ENCODE results near the gene TPSD1. TPM values are rescaled to one million over a fixed set of nuclear protein-coding genes. Genes with fewer than 3 reads are reported as not detected.

The TPSD1 gene
- total RNA-seq, 5 donors from 2014 or later (not counting 1 experiment from before 2014, with no cell fraction given): 0.28 to 0.40 (median 0.31) TPM; not detected in 1

DNA sequence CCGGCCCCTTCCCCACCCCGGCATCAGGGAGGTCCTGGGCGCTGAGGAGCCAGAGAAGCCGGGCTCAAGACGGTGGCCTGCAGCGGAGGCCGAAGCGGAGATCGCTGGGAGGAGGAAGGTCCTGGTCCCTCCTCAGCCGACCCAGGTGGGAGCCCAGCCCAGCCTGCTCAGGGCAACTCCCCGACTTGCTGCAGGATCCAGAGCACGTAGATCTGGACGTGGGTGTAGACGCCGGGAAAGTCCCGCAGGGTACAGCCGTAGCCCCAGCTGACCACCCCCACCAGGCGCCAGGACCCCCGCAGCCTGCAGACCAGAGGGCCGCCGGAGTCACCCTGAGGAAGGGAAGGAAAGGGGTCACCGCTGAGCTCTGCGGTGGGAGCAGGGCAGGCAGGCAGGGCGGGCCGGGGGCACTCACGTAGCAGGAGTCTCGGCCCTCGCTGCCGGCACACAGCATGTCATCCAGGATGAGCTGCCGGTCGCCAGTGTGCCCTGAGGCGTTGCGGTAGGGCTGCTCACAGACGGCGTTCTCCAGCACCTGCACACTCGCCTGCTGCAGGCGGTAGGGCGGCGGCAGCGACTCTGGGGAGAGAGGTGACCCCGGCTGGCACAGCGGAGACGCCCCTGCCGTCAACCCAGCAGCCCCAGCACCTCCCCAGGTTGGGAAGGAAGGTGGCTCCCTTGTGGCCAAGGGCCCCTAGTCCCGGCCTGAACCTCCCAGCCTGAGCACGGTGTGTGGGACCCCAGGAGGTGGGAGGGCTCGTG, 5.4 kb downstream of the TPSD1 start:
- Histone ChIP-seq H3K27ac (ENCODE audit: low read length) (no peak overlapping the region), H3K36me3 (ENCODE audit: control insufficient read depth in 2 of 2, extremely low read depth in 1 of 2, insufficient read depth in 1 of 2, low read length in 1 of 2) (no peaks in the 10 kb centered on the region), H3K9me3 (no peaks in the 10 kb centered on the region), H3K4me1 (ENCODE audit: control insufficient read depth in 1 of 2, extremely low read depth in 1 of 2, insufficient read depth in 2 of 2, low read length in 2 of 2) (peaks cover 0 to 10% of the 10 kb centered on the region in 2 experiments), H3K4me3 (ENCODE audit: control insufficient read depth in 1 of 2, extremely low read depth in 1 of 2, low read length in 1 of 2) (no peak overlapping the region), H3K27me3 (replicated peaks in 1 of 2; ENCODE audit: control insufficient read depth in 2 of 2, extremely low read depth in 1 of 2, insufficient read depth in 2 of 2, low read length in 1 of 2) (peaks cover 0 to 73% of the 10 kb centered on the region in 2 experiments)
- Mint-ChIP-seq H3K27me3 (peaks cover 16 to 31% of the 10 kb centered on the region in 2 donors), H3K4me3 (no peak overlapping the region), H3K4me1 (peaks cover 4 to 5% (median 5%) of the 10 kb centered on the region in 3 donors), H3K9me3 (peaks cover 0 to 4% (median 0%) of the 10 kb centered on the region in 3 donors), H3K27ac (no peak overlapping the region), H3K36me3 (no peaks in the 10 kb centered on the region)
- CTCF ChIA-PET: no interaction called here
- WGBS (ENCODE audit: insufficient coverage): 10% methylated on average over 26 of the region's 47 CpGs
- POLR2A ChIA-PET: no interaction called here
- ATAC-seq (replicated peaks in 1 of 4) (peak in 1 of 4 experiments; percentile 34), DNase-seq (no peak)

DNA sequence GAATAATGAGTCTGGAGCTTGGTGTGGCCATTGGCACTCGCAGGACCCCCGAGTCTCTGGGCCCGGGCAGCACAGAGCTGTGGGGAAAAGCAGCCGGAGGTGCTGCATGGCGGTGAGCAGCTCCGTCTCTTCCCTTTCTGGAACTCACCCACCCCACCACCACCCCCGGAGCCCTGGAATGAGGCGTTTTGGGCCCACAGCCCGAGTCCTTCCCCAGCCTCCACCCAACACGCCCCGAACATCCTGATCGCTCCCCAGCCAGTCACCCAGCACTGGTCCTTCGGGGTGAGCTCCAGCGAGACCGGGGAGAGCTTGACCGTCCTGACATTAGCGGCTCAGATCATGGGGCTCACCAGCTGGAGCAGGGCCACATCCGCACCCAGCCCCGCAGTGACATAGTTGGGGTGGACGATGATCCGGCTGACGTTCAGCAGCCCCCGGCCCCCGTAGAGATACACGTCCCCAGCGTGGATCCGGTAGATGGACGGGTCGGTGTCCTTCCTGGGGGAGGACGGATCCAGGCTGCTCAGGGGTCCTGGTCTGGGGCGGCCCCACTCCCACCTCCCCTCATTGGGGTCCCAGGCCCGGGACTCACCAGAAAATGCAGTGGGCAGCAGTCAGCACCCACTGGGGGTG, 6.5 kb downstream of the TPSD1 start:
- POLR2A ChIA-PET: no interaction called here
- H3K36me3 Mint-ChIP-seq: no peaks in the 10 kb centered on the region

DNA sequence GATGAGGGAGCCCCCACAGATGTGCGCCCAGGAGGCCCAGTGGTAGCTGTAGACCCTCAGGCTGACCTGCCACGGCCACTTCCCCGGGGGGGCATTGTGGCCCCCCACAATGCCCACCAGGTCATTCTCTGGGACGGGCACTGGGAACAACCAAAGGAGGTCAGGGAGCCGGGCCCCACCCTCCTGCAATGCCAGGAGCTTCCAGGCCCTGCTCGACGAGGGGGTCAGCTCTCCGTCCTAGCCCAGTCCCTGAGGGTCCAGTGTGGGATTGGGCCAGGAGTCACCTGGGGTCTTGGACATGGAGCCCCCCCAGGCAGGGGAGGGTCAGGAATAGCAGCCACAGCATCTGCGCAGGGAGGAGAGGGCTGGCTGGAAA, 7.0 kb downstream of the TPSD1 start:
- POLR2A ChIA-PET: no interaction called here
- H3K27ac ChIP-seq (ENCODE audit: low read length): no peak overlapping the region
- H3K4me3 ChIP-seq (ENCODE audit: control insufficient read depth in 1 of 2, extremely low read depth in 1 of 2, low read length in 1 of 2): no peak overlapping the region
- WGBS (ENCODE audit: insufficient coverage): 83% methylated on average over 4 of the region's 9 CpGs
- Mint-ChIP-seq H3K4me1 (peaks cover 4 to 5% (median 5%) of the 10 kb centered on the region in 3 donors), H3K27ac (no peak overlapping the region), H3K9me3 (peaks cover 0 to 4% (median 0%) of the 10 kb centered on the region in 3 donors), H3K27me3 (peaks cover 9 to 27% of the 10 kb centered on the region in 2 donors), H3K36me3 (no peaks in the 10 kb centered on the region), H3K4me3 (no peak overlapping the region)
- peaks cover 0 to 10% of the 10 kb centered on the region in 2 experiments for H3K4me1 ChIP-seq (ENCODE audit: control insufficient read depth in 1 of 2, extremely low read depth in 1 of 2, insufficient read depth in 2 of 2, low read length in 2 of 2)
- H3K36me3 ChIP-seq (ENCODE audit: control insufficient read depth in 2 of 2, extremely low read depth in 1 of 2, insufficient read depth in 1 of 2, low read length in 1 of 2): no peaks in the 10 kb centered on the region
- CTCF ChIA-PET: no interaction called here
- H3K27me3 ChIP-seq (replicated peaks in 1 of 2; ENCODE audit: control insufficient read depth in 2 of 2, extremely low read depth in 1 of 2, insufficient read depth in 2 of 2, low read length in 1 of 2): peaks cover 0 to 62% of the 10 kb centered on the region in 2 experiments
- H3K9me3 ChIP-seq: no peaks in the 10 kb centered on the region
- ATAC-seq (replicated peaks in 1 of 4) (no peak), DNase-seq (no peak)

More for the DNA sequence above, 6.5 kb downstream of the TPSD1 start:
- ATAC-seq (replicated peaks in 1 of 4) (no peak), DNase-seq (no peak)
- no peaks in the 10 kb centered on the region for H3K9me3 ChIP-seq
- H3K4me1 Mint-ChIP-seq: peaks cover 4 to 5% (median 5%) of the 10 kb centered on the region in 3 donors
- peaks cover 0 to 67% of the 10 kb centered on the region in 2 experiments for H3K27me3 ChIP-seq (replicated peaks in 1 of 2; ENCODE audit: control insufficient read depth in 2 of 2, extremely low read depth in 1 of 2, insufficient read depth in 2 of 2, low read length in 1 of 2)
- peaks cover 0 to 4% (median 0%) of the 10 kb centered on the region in 3 donors for H3K9me3 Mint-ChIP-seq
- peaks cover 0 to 10% of the 10 kb centered on the region in 2 experiments for H3K4me1 ChIP-seq (ENCODE audit: control insufficient read depth in 1 of 2, extremely low read depth in 1 of 2, insufficient read depth in 2 of 2, low read length in 2 of 2)
- H3K27ac ChIP-seq (ENCODE audit: low read length): no peak overlapping the region
- no peaks in the 10 kb centered on the region for H3K36me3 ChIP-seq (ENCODE audit: control insufficient read depth in 2 of 2, extremely low read depth in 1 of 2, insufficient read depth in 1 of 2, low read length in 1 of 2)
- H3K4me3 ChIP-seq (ENCODE audit: control insufficient read depth in 1 of 2, extremely low read depth in 1 of 2, low read length in 1 of 2): no peak overlapping the region
- peaks cover 10 to 27% of the 10 kb centered on the region in 2 donors for H3K27me3 Mint-ChIP-seq
- no peak overlapping the region for H3K27ac Mint-ChIP-seq
- WGBS (ENCODE audit: insufficient coverage): 88% methylated on average over 18 of the region's 32 CpGs
- H3K4me3 Mint-ChIP-seq: no peak overlapping the region
- CTCF ChIA-PET: no interaction called here

DNA sequence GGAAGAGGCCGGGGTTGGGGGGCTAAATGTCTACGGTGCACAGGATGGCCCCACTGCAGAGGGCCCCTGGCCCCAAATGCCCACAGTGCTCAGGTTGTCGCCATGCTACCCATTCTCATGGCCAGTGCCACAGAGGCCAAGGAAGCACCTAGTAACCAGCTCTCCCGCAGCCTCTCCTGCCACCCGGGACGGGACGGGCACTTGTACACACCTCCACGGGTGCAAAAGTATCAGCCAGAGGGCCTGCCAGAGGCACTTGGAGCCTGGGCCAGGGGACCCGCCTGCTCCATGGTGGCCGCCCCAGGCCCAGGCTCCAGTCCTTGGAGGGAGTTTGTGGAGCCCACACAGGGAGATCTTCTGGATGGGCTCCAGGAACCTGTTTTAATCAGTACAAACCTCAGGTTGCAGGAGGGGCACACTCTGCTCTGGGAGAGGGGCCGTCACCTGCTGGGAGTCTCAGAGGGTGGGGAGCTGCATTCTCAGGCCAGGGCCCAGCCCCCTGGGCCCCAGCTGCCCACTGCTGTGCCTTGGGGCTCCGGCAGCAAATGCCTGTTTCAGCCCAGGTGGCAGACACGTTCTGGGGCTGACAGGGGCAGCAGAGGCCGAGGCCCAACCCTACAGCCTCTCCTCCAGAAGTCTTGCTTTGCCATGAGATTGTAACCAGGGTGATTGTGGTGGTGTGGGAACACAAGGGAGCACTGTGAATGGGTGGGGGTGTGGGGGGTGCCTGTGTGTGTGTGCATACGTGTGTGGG, 7.9 kb downstream of the TPSD1 start:
- Mint-ChIP-seq H3K36me3 (no peaks in the 10 kb centered on the region), H3K4me1 (peaks cover 4 to 5% (median 5%) of the 10 kb centered on the region in 3 donors), H3K27me3 (peaks cover 9 to 23% of the 10 kb centered on the region in 2 donors), H3K9me3 (peaks cover 0 to 4% (median 0%) of the 10 kb centered on the region in 3 donors), H3K27ac (no peak overlapping the region), H3K4me3 (no peak overlapping the region)
- 96% methylated on average over 13 of the region's 15 CpGs for WGBS (ENCODE audit: insufficient coverage)
- DNase-seq (no peak), ATAC-seq (replicated peaks in 1 of 4) (no peak)
- H3K27ac ChIP-seq (ENCODE audit: low read length): no peak overlapping the region
- H3K9me3 ChIP-seq: no peaks in the 10 kb centered on the region
- peaks cover 0 to 10% of the 10 kb centered on the region in 2 experiments for H3K4me1 ChIP-seq (ENCODE audit: control insufficient read depth in 1 of 2, extremely low read depth in 1 of 2, insufficient read depth in 2 of 2, low read length in 2 of 2)
- no peak overlapping the region for H3K4me3 ChIP-seq (ENCODE audit: control insufficient read depth in 1 of 2, extremely low read depth in 1 of 2, low read length in 1 of 2)
- ChIA-PET POLR2A (no interaction called here), CTCF (no interaction called here)
- peaks cover 0 to 59% of the 10 kb centered on the region in 2 experiments for H3K27me3 ChIP-seq (replicated peaks in 1 of 2; ENCODE audit: control insufficient read depth in 2 of 2, extremely low read depth in 1 of 2, insufficient read depth in 2 of 2, low read length in 1 of 2)
- H3K36me3 ChIP-seq (ENCODE audit: control insufficient read depth in 2 of 2, extremely low read depth in 1 of 2, insufficient read depth in 1 of 2, low read length in 1 of 2): no peaks in the 10 kb centered on the region

DNA sequence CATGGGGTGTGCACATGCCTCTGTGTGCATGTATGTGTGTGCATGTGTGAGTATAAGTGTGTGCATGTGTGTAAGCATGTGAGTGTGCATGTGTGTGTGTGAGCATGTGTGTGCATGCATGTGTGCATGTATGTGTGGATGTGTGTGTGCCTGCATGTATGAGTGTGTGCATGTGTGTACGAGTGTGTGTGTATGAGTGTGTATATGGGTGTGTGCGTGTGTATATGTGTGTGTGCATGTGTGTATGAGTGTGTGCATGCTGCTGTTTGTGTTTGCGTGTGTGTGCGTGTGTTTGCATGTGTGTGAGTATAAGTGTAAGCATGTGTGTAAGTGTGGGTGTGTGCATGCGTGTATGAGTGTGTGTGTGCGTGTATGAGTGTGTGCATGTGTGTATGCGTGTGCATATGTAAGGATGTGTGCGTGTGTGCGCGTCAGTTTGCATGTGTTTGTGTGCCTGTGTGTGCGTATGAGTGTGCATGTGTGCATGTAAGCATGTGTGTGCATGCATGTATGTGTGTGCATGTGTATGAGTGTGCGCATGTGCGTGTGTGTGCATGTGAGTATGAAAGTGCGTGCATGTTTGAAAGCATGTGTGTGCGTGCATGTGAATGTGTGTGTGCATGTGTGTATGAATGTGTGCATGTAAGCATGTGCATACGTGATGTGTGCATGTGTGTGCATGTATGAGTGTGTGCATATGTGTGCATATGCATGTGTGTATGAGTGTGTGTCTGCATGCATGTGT, 8.6 kb downstream of the TPSD1 start:
- Mint-ChIP-seq H3K27me3 (peaks cover 4 to 18% of the 10 kb centered on the region in 2 donors), H3K4me1 (no peaks in the 10 kb centered on the region), H3K4me3 (no peak overlapping the region), H3K36me3 (no peaks in the 10 kb centered on the region), H3K27ac (no peak overlapping the region), H3K9me3 (peaks cover 0 to 4% (median 0%) of the 10 kb centered on the region in 3 donors)
- H3K4me3 ChIP-seq (ENCODE audit: control insufficient read depth in 1 of 2, extremely low read depth in 1 of 2, low read length in 1 of 2): no peak overlapping the region
- no peaks in the 10 kb centered on the region for H3K9me3 ChIP-seq
- 87% methylated on average over 14 of the region's 16 CpGs for WGBS (ENCODE audit: insufficient coverage)
- no peak overlapping the region for H3K27ac ChIP-seq (ENCODE audit: low read length)
- CTCF ChIA-PET: no interaction called here
- POLR2A ChIA-PET: no interaction called here
- no peak for ATAC-seq (replicated peaks in 1 of 4)
- H3K4me1 ChIP-seq (ENCODE audit: control insufficient read depth in 1 of 2, extremely low read depth in 1 of 2, insufficient read depth in 2 of 2, low read length in 2 of 2): peaks cover 0 to 2% of the 10 kb centered on the region in 2 experiments
- DNase-seq: no peak
- H3K27me3 ChIP-seq (replicated peaks in 1 of 2; ENCODE audit: control insufficient read depth in 2 of 2, extremely low read depth in 1 of 2, insufficient read depth in 2 of 2, low read length in 1 of 2): peaks cover 0 to 52% of the 10 kb centered on the region in 2 experiments
- H3K36me3 ChIP-seq (ENCODE audit: control insufficient read depth in 2 of 2, extremely low read depth in 1 of 2, insufficient read depth in 1 of 2, low read length in 1 of 2): no peaks in the 10 kb centered on the region
